ENCODE results near the gene AURKB. TPM values are rescaled to one million over a fixed set of nuclear protein-coding genes. Genes with fewer than 3 reads are reported as not detected.
A peak's percentile ranks its signal among the peaks of the same experiment; 100 is the strongest.

The AURKB gene
- total and polyA plus RNA-seq, 2 of the 13 experiments (the other 11 are each of a cell fraction or from before 2014, with no cell fraction given), result 29.5 to 75.3 TPM

DNA sequence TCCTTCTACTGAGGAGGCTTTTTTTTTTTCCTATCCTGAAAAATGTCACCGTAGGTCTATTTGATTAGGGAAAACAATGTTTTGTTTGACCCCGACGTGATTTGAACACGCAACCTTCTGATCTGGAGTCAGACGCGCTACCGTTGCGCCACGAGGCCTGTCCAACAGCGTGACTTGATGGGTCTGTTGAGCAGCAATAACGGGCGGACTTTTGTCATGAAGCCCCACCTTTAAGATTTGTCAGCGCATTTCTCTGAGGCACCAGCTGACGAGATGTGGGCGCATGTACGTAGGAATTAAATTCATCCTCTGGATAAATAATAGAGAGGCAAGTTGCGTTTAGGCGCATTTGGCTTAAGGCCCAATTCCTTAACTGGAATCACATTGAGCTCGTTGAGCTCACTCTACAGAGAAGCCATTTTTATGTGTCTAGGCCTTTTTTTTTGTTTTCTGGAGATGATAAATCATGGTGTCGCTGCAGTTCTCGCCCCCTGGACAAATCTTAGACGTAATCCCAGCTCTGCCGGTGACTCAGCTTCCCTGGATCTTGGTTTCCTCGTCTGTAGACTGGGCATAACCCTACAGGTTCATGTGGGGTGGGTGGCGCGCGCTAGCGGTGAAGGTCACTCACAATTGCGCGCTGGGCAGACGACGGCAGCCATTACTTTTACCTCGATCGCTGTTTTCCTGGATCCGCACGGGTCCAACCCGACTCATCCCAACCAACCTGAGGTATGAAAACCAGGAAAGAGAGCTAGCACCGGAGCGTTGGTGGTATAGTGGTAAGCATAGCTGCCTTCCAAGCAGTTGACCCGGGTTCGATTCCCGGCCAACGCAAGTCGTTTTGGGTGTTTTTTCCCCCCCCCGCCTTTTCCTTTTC lies 10.6 kb upstream of the AURKB start (continued):
- TF ChIP-seq, protein P1, sequence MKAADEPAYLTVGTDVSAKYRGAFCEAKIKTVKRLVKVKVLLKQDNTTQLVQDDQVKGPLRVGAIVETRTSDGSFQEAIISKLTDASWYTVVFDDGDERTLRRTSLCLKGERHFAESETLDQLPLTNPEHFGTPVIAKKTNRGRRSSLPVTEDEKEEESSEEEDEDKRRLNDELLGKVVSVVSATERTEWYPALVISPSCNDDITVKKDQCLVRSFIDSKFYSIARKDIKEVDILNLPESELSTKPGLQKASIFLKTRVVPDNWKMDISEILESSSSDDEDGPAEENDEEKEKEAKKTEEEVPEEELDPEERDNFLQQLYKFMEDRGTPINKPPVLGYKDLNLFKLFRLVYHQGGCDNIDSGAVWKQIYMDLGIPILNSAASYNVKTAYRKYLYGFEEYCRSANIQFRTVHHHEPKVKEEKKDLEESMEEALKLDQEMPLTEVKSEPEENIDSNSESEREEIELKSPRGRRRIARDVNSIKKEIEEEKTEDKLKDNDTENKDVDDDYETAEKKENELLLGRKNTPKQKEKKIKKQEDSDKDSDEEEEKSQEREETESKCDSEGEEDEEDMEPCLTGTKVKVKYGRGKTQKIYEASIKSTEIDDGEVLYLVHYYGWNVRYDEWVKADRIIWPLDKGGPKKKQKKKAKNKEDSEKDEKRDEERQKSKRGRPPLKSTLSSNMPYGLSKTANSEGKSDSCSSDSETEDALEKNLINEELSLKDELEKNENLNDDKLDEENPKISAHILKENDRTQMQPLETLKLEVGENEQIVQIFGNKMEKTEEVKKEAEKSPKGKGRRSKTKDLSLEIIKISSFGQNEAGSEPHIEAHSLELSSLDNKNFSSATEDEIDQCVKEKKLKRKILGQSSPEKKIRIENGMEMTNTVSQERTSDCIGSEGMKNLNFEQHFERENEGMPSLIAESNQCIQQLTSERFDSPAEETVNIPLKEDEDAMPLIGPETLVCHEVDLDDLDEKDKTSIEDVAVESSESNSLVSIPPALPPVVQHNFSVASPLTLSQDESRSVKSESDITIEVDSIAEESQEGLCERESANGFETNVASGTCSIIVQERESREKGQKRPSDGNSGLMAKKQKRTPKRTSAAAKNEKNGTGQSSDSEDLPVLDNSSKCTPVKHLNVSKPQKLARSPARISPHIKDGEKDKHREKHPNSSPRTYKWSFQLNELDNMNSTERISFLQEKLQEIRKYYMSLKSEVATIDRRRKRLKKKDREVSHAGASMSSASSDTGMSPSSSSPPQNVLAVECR (CRISPR knock-in tag; IDR thresholded peaks at IDR 0.05; ENCODE audit: borderline replicate concordance), result peak; percentile 73; the same call in 1 of the 2 replicates
- no peak; the same call in 1 of the 2 replicates for TF ChIP-seq ZNF138 (CRISPR knock-in tag; IDR thresholded peaks at IDR 0.05; ENCODE audit: low read depth)
- TF ChIP-seq KLF13 (CRISPR knock-in tag; IDR thresholded peaks at IDR 0.05), result no peak
- TF ChIP-seq ZNF468 (CRISPR knock-in tag; IDR thresholded peaks at IDR 0.05), result no peak
- 0 out of 2 replicates have a peak, but pooled peaks have one; percentile 48 for TF ChIP-seq DRAP1 (CRISPR knock-in tag; IDR thresholded peaks at IDR 0.05)
- TF ChIP-seq KDM2A (CRISPR knock-in tag; IDR thresholded peaks at IDR 0.05; ENCODE audit: borderline replicate concordance, low read depth), result peak; percentile 70
- no peak; the same call in 1 of the 2 replicates for TF ChIP-seq ZNF350 (CRISPR knock-in tag; IDR thresholded peaks at IDR 0.05; ENCODE audit: borderline replicate concordance, low read depth)
- TF ChIP-seq HDAC6 (IDR thresholded peaks at IDR 0.05; ENCODE audit: low read depth, low read length), result no peak
- TF ChIP-seq ZKSCAN8 (CRISPR knock-in tag; IDR thresholded peaks at IDR 0.05; ENCODE audit: borderline replicate concordance), result peak; percentile 52; the same call in 1 of the 2 replicates
- TF ChIP-seq, protein P2, sequence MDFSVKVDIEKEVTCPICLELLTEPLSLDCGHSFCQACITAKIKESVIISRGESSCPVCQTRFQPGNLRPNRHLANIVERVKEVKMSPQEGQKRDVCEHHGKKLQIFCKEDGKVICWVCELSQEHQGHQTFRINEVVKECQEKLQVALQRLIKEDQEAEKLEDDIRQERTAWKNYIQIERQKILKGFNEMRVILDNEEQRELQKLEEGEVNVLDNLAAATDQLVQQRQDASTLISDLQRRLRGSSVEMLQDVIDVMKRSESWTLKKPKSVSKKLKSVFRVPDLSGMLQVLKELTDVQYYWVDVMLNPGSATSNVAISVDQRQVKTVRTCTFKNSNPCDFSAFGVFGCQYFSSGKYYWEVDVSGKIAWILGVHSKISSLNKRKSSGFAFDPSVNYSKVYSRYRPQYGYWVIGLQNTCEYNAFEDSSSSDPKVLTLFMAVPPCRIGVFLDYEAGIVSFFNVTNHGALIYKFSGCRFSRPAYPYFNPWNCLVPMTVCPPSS (IDR thresholded peaks at IDR 0.05), result no peak
- TF ChIP-seq JDP2 (CRISPR knock-in tag; IDR thresholded peaks at IDR 0.05; ENCODE audit: borderline replicate concordance), result no peak
- peak; percentile 10; the same call in 1 of the 2 replicates for TF ChIP-seq KDM5B (CRISPR knock-in tag; IDR thresholded peaks at IDR 0.05; ENCODE audit: borderline replicate concordance)
- no peak; the same call in 1 of the 2 replicates for TF ChIP-seq KAT8 (CRISPR knock-in tag; IDR thresholded peaks at IDR 0.05)
- peak in 1 of 2 experiments; percentile 50; a peak in 1 of 4 replicates for TF ChIP-seq NR2F1 (CRISPR knock-in tag; IDR thresholded peaks at IDR 0.05)
- TF ChIP-seq, protein P3, sequence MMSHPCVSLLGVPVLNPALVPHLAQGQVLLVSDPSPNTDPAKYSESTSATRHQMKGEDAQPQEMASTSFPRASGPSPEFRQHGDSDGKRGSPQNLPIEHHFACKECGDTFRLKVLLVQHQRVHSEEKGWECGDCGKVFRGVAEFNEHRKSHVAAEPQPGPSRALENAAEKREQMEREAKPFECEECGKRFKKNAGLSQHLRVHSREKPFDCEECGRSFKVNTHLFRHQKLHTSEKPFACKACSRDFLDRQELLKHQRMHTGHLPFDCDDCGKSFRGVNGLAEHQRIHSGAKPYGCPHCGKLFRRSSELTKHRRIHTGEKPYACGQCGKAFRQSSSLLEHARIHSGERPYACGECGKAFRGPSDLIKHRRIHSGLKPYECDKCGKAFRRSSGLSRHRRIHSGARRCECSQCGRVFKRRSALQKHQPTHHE (CRISPR knock-in tag; IDR thresholded peaks at IDR 0.05; ENCODE audit: borderline replicate concordance), result 0 out of 2 replicates have a peak, but pooled peaks have one; percentile 41
- TF ChIP-seq TBP (CRISPR knock-in tag; IDR thresholded peaks at IDR 0.05), result 0 out of 2 replicates have a peak, but pooled peaks have one; percentile 62
- TF ChIP-seq RFX1 (IDR thresholded peaks at IDR 0.05), result no peak
- peak; percentile 25; the same call in 1 of the 2 replicates for TF ChIP-seq KDM5A (IDR thresholded peaks at IDR 0.05; ENCODE audit: borderline replicate concordance, low read length)
- TF ChIP-seq LCORL (IDR thresholded peaks at IDR 0.05), result no peak
- 0 out of 2 replicates have a peak, but pooled peaks have one; percentile 30 for TF ChIP-seq LCORL (CRISPR knock-in tag; IDR thresholded peaks at IDR 0.05)

All from HepG2 (cell line).